DOHH2 (cell line): ENCODE measurements around the gene CRYBG3.

Source experiments
- EZH2phosphoT487 ChIP-seq: fragments of 200-600 bp; sonication (generic); IDR thresholded peaks from 2 replicates; pipeline ENCODE4 v1.6.1; 2017; ENCODE audit warnings: borderline replicate concordance, mild to moderate bottlenecking, antibody characterized with exemption, low read length, moderate library complexity, mixed read lengths
- TF ChIP-seq, protein P1 (sequence below): fragments of 200-600 bp; sonication (generic); IDR thresholded peaks from one replicate; pipeline ENCODE4 v1.5.1; 2014; ENCODE audit warnings: antibody characterized with exemption, mild to moderate bottlenecking, low read depth, low read length; ENCODE audit not compliant: poor library complexity, severe bottlenecking

DNA sequence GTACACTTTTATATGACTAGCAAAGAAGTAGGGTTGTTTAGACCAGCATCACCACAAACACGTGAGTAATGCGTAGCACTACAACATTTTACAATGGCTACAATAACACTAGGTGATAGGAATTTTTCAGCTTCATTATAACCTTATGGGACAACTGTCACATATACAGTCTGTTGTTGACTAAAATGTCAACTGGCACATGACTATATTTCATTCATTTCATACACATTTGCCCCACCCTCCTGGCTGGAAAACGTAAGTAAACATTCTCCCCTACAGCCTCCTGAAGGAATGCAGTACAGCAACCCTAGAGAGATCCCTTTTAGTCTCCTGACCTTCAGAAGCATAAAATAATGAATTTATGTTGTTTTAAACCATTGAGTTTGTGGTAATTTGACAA, 134.2 kb downstream of the CRYBG3 start:
- TF ChIP-seq, protein P1, sequence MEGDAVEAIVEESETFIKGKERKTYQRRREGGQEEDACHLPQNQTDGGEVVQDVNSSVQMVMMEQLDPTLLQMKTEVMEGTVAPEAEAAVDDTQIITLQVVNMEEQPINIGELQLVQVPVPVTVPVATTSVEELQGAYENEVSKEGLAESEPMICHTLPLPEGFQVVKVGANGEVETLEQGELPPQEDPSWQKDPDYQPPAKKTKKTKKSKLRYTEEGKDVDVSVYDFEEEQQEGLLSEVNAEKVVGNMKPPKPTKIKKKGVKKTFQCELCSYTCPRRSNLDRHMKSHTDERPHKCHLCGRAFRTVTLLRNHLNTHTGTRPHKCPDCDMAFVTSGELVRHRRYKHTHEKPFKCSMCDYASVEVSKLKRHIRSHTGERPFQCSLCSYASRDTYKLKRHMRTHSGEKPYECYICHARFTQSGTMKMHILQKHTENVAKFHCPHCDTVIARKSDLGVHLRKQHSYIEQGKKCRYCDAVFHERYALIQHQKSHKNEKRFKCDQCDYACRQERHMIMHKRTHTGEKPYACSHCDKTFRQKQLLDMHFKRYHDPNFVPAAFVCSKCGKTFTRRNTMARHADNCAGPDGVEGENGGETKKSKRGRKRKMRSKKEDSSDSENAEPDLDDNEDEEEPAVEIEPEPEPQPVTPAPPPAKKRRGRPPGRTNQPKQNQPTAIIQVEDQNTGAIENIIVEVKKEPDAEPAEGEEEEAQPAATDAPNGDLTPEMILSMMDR = no peak
- TF ChIP-seq EZH2phosphoT487 = no peak
